Muscle of leg (tissue), 11 donors: ENCODE measurements around the gene TOGARAM1. TPM values are rescaled to one million over a fixed set of nuclear protein-coding genes. Genes with fewer than 3 reads are reported as not detected.

Experiments used
- DNase-seq: peaks from one replicate; pipeline ENCODE4 v3.0.0; 2013
- H3K27ac ChIP-seq: one replicate; pipeline ENCODE4 v1.5.1; 2013; ENCODE audit warnings: mild to moderate bottlenecking, low read length, control low read depth
- H3K27me3 ChIP-seq: one replicate; pipeline ENCODE4 v1.6.1; 2013; ENCODE audit warnings: low read length; ENCODE audit not compliant: control insufficient read depth, insufficient read depth
- H3K36me3 ChIP-seq: one replicate; pipeline ENCODE4 v1.6.1; 2013; ENCODE audit warnings: low read length; ENCODE audit not compliant: control insufficient read depth, insufficient read depth
- H3K4me1 ChIP-seq: one replicate; pipeline ENCODE4 v1.6.1; 2013; ENCODE audit warnings: low read length; ENCODE audit not compliant: control insufficient read depth, insufficient read depth
- H3K4me3 ChIP-seq: one replicate; pipeline ENCODE4 v1.5.1; 2013; ENCODE audit warnings: low read length, control low read depth
- H3K9me3 ChIP-seq: replicated peaks from 2 replicates; pipeline ENCODE4 v1.6.1; 2013; ENCODE audit warnings: low read depth, low read length; ENCODE audit not compliant: control insufficient read depth
- WGBS: methylation state at CpG from one replicate; pipeline ENCODE4 v1.1.5; 2013; ENCODE audit warnings: missing lambda C conversion rate; ENCODE audit not compliant: insufficient coverage; 5-methylcytosine and 5-hydroxymethylcytosine counted together
- polyA plus RNA-seq, 8 donors: library from polyadenylated mRNA; unstranded; fragments of 120-200 nt; gene quantifications; one replicate each; pipeline versions ENCODE4 v1.2.1 to v1.2.3, GENCODE V29; 2013; ENCODE audit warnings: inconsistent platforms in 1 of 8, low replicate concordance in 1 of 8; ENCODE audit not compliant: insufficient read length in 8 of 8, insufficient read depth in 1 of 8
- total RNA-seq: library from RNA; stranded (reverse); fragments of 120-200 nt; gene quantifications from one replicate; pipeline ENCODE4 v1.2.4, GENCODE V29; 2013

The TOGARAM1 gene
- total and polyA plus RNA-seq, 9 donors = 20.5 to 29.9 (median 22.1) TPM

- H3K27me3 ChIP-seq = no peaks in the 10 kb centered on the region
- H3K36me3 ChIP-seq = peaks cover 25% of the 10 kb centered on the region
- no peak overlapping the region for H3K27ac ChIP-seq
- H3K4me1 ChIP-seq = no peaks in the 10 kb centered on the region
- WGBS = no CpG with 5 or more reads among the region's 1 CpG
- H3K9me3 ChIP-seq = no peaks in the 10 kb centered on the region
- DNase-seq = no peak
- no peak overlapping the region for H3K4me3 ChIP-seq
Observed at GRCh38 chr14:45104561-45104960, 142.6 kb downstream of the TOGARAM1 start.

GRCh38 chr14:45112896-45113781 lies 151.1 kb downstream of the TOGARAM1 start:
- peaks cover 38% of the 10 kb centered on the region for H3K36me3 ChIP-seq
- WGBS = 83% methylated on average over 3 of the region's 6 CpGs

GRCh38 chr14:45114327-45114726 lies 152.3 kb downstream of the TOGARAM1 start:
- Histone ChIP-seq H3K36me3 (peaks cover 39% of the 10 kb centered on the region), H3K4me1 (no peaks in the 10 kb centered on the region), H3K4me3 (no peak overlapping the region), H3K27me3 (no peaks in the 10 kb centered on the region), H3K27ac (no peak overlapping the region), H3K9me3 (no peaks in the 10 kb centered on the region)
- WGBS = no CpG with 5 or more reads among the region's 3 CpGs
- DNase-seq = no peak

More at GRCh38 chr14:45112896-45113781, 151.1 kb downstream of the TOGARAM1 start:
- H3K9me3 ChIP-seq = no peaks in the 10 kb centered on the region
- H3K4me3 ChIP-seq = no peak overlapping the region
- H3K27ac ChIP-seq = no peak overlapping the region
- no peak for DNase-seq
- H3K4me1 ChIP-seq = no peaks in the 10 kb centered on the region
- H3K27me3 ChIP-seq = no peaks in the 10 kb centered on the region

GRCh38 chr14:45118594-45118993 lies 156.6 kb downstream of the TOGARAM1 start:
- DNase-seq = no peak
- Histone ChIP-seq H3K4me3 (no peak overlapping the region), H3K27ac (no peak overlapping the region), H3K4me1 (no peaks in the 10 kb centered on the region), H3K27me3 (no peaks in the 10 kb centered on the region), H3K36me3 (peaks cover 32% of the 10 kb centered on the region), H3K9me3 (no peaks in the 10 kb centered on the region)
- 93% methylated on average over 3 of the region's 6 CpGs for WGBS

GRCh38 chr14:45120096-45120495 lies 158.1 kb downstream of the TOGARAM1 start:
- H3K9me3 ChIP-seq = no peaks in the 10 kb centered on the region
- DNase-seq = no peak
- H3K27ac ChIP-seq = no peak overlapping the region
- no peaks in the 10 kb centered on the region for H3K27me3 ChIP-seq
- WGBS = no CpG with 5 or more reads among the region's 1 CpG
- H3K4me3 ChIP-seq = no peak overlapping the region
- peaks cover 40% of the 10 kb centered on the region for H3K36me3 ChIP-seq
- H3K4me1 ChIP-seq = no peaks in the 10 kb centered on the region

GRCh38 chr14:45123271-45123670 lies 161.3 kb downstream of the TOGARAM1 start:
- no peaks in the 10 kb centered on the region for H3K4me1 ChIP-seq
- H3K9me3 ChIP-seq = no peaks in the 10 kb centered on the region
- H3K36me3 ChIP-seq = peaks cover 41% of the 10 kb centered on the region
- DNase-seq = no peak
- H3K27ac ChIP-seq = no peak overlapping the region
- WGBS = no CpG with 5 or more reads among the region's 3 CpGs
- H3K27me3 ChIP-seq = no peaks in the 10 kb centered on the region
- H3K4me3 ChIP-seq = no peak overlapping the region

Other genes starting within 250 kb of the TOGARAM1 start
- gene KLHL28, start 243 bp upstream of the TOGARAM1 start, total RNA-seq = 15.3 TPM
- gene KLHL28, start 243 bp upstream of the TOGARAM1 start, polyA plus RNA-seq = 10 to 100 TPM in 7 of 8 donors, 1 to 10 TPM in 1; 8.8 to 15.3 (median 13.2) TPM
- 49.0 TPM for gene PRPF39, start 121.9 kb downstream of the TOGARAM1 start, total RNA-seq
- 10 to 100 TPM; 39.9 to 58.5 (median 44.0) TPM for gene PRPF39, start 121.9 kb downstream of the TOGARAM1 start, polyA plus RNA-seq
- gene FKBP3, start 172.3 kb downstream of the TOGARAM1 start, total RNA-seq = 59.4 TPM
- 100 to 1,000 TPM; 114 to 131 (median 117) TPM for gene FKBP3, start 172.3 kb downstream of the TOGARAM1 start, polyA plus RNA-seq
- gene FANCM, start 173.7 kb downstream of the TOGARAM1 start, total RNA-seq = 7.1 TPM
- gene FANCM, start 173.7 kb downstream of the TOGARAM1 start, polyA plus RNA-seq = 1 to 10 TPM; 5.5 to 8.5 (median 7.6) TPM